K562 (cell line): ENCODE results near the gene SLC8A1. TPM values are rescaled to one million over a fixed set of nuclear protein-coding genes. Genes with fewer than 3 reads are reported as not detected.

ENCODE experiments used
- ATAC-seq: fragments of 200-7000 bp; cut with Tn5 transposase; 3 replicates; pipeline ENCODE4 v1.9.1; 2020; ENCODE audit warnings: moderate library complexity
- BruUV-seq: library from RNA; stranded (reverse); fragments of 400-500 nt; replicated peaks from 2 replicates; lab custom pipeline; 2021; lab: Mats Ljungman, UMichigan
- CTCF ChIA-PET: fragments of 300-600 bp; formaldehyde crosslinking; extraction: SDS; loops from one replicate; lab custom pipeline; 2021; ENCODE audit warnings: low intra/inter-chr PET ratio; lab: Yijun Ruan, JAX
- POLR2A ChIA-PET: fragments of 300-600, 350-650 bp; sonication (Branson Sonifier 250); formaldehyde crosslinking; extraction: SDS; loops from one replicate; lab custom pipeline; 2021; ENCODE audit warnings: antibody characterized with exemption, inconsistent platforms; lab: Yijun Ruan, JAX
- DNase-seq, 4 experiments: peaks; one replicate each; pipeline versions ENCODE4 v3.0.0 to v3.0.0-alpha.2; 2011 to 2018; ENCODE audit warnings: low spot score in 3 of 4, mixed read lengths in 3 of 4; ENCODE audit errors: extremely low read depth in 1 of 4
- FAIRE-seq: peaks from 2 replicates; lab custom pipeline; 2011; peaks lifted over from hg19 to GRCh38; lab: Jason Lieb, UNC
- H2AFZ ChIP-seq: 2 replicates; pipeline ENCODE4 v1.6.0; 2011; ENCODE audit warnings: low read depth, low read length, control low read depth, inconsistent platforms
- H3K27ac ChIP-seq: fragments of 200-600 bp; 3 replicates; pipeline ENCODE4 v1.8.0; 2011; ENCODE audit warnings: low read depth, mild to moderate bottlenecking, control low read depth, inconsistent platforms, low read length, moderate library complexity, mixed read lengths; ENCODE audit errors: extremely low read depth
- H3K27me3 ChIP-seq, 2 experiments: fragments of 300-600 bp in 1 of 2; 2 replicates in 1 of 2; 3 replicates in 1 of 2; pipeline versions ENCODE4 v1.6.0 to v1.8.0; 2011; ENCODE audit warnings: inconsistent platforms in 2 of 2, low read length in 2 of 2, mild to moderate bottlenecking in 1 of 2, mixed read lengths in 1 of 2, moderate library complexity in 1 of 2; ENCODE audit not compliant: control insufficient read depth in 2 of 2, insufficient read depth in 2 of 2
- H3K36me3 ChIP-seq: fragments of 300-600 bp; 3 replicates; pipeline ENCODE4 v1.8.0; 2011; ENCODE audit warnings: mild to moderate bottlenecking, low read length, inconsistent platforms; ENCODE audit not compliant: control insufficient read depth, insufficient read depth
- H3K4me1 ChIP-seq, 2 experiments: fragments of 200-600 bp in 1 of 2; replicated peaks in 1 of 2; 2 replicates in 1 of 2; 3 replicates in 1 of 2; pipeline versions ENCODE4 v1.5.1 to v1.8.0; 2011; ENCODE audit warnings: inconsistent platforms in 2 of 2, low read length in 2 of 2, mild to moderate bottlenecking in 1 of 2, mixed read lengths in 1 of 2, moderate library complexity in 1 of 2; ENCODE audit not compliant: control insufficient read depth in 2 of 2, insufficient read depth in 2 of 2
- H3K4me2 ChIP-seq: 2 replicates; pipeline ENCODE4 v1.6.1; 2011; ENCODE audit warnings: low read length, control low read depth, inconsistent platforms, mixed read lengths; ENCODE audit not compliant: insufficient read depth
- H3K4me3 ChIP-seq: fragments of 200-600 bp; sonication (generic), shearing (Covaris generic); 2 replicates; pipeline ENCODE4 v1.5.1; 2016; ENCODE audit warnings: control low read depth, inconsistent platforms
- H3K79me2 ChIP-seq: fragments of 200-600 bp; 3 replicates; pipeline ENCODE4 v1.8.0; 2011; ENCODE audit warnings: low read length, inconsistent platforms; ENCODE audit not compliant: control insufficient read depth, insufficient read depth
- H3K9ac ChIP-seq, 2 experiments: 2 replicates each; pipeline versions ENCODE4 v1.6.0 to v1.6.1; 2011; ENCODE audit warnings: low read depth in 2 of 2, low read length in 2 of 2, control low read depth in 1 of 2, inconsistent platforms in 1 of 2, mild to moderate bottlenecking in 1 of 2, mixed read lengths in 1 of 2; ENCODE audit not compliant: insufficient read depth in 1 of 2
- H3K9me1 ChIP-seq: one replicate; pipeline ENCODE4 v1.6.0; 2011; ENCODE audit warnings: inconsistent platforms, mild to moderate bottlenecking, low read length, moderate library complexity; ENCODE audit not compliant: control insufficient read depth, insufficient read depth
- H3K9me3 ChIP-seq: replicated peaks from 2 replicates; pipeline ENCODE4 v1.5.1; 2011; ENCODE audit warnings: low read depth, low read length, inconsistent platforms; ENCODE audit not compliant: control insufficient read depth, insufficient read depth
- H4K20me1 ChIP-seq: replicated peaks from 2 replicates; pipeline ENCODE4 v1.6.1; 2011; ENCODE audit warnings: low read length, inconsistent platforms, mixed read lengths; ENCODE audit not compliant: control insufficient read depth, insufficient read depth
- ATF7 ChIP-seq: fragments of 450-650 bp; IDR thresholded peaks from 2 replicates; pipeline ENCODE4 v1.7.1; 2014; ENCODE audit warnings: mild to moderate bottlenecking, moderate library complexity
- BACH1 ChIP-seq: fragments of 200-800 bp; sonication (Bioruptor generic); IDR thresholded peaks from 2 replicates; pipeline ENCODE4 v1.6.1; 2016; ENCODE audit warnings: missing genetic modification characterization, missing compliant biosample characterization
- CBX2 ChIP-seq: fragments of 200-600 bp; sonication (generic); IDR thresholded peaks from one replicate; pipeline ENCODE4 v1.6.1; 2012; ENCODE audit warnings: mild to moderate bottlenecking, low read length, inconsistent platforms; ENCODE audit not compliant: insufficient read depth, poor library complexity, severe bottlenecking
- HOXB6 ChIP-seq: fragments of 250-450 bp; sonication (Bioruptor Pico); IDR thresholded peaks from 2 replicates; pipeline ENCODE4 v1.5.1; 2022; ENCODE audit warnings: mild to moderate bottlenecking, borderline replicate concordance
- NCOA2 ChIP-seq, 2 experiments: fragments of 450-650 bp; IDR thresholded peaks; 2 replicates each; pipeline ENCODE4 v1.6.1; 2018; ENCODE audit warnings: mild to moderate bottlenecking in 2 of 2, moderate library complexity in 1 of 2; ENCODE audit not compliant: partially characterized antibody in 2 of 2
- NCOA6 ChIP-seq: fragments of 450-650 bp; IDR thresholded peaks from 2 replicates; pipeline ENCODE4 v1.6.1; 2017; ENCODE audit warnings: mild to moderate bottlenecking
- POLR2AphosphoS2 ChIP-seq: IDR thresholded peaks from 2 replicates; pipeline ENCODE4 v1.6.1; 2012; ENCODE audit warnings: low read length, improper control_type of control experiment
- POLR2B ChIP-seq: fragments of 450-650 bp; IDR thresholded peaks from 2 replicates; pipeline ENCODE4 v1.6.1; 2018; ENCODE audit warnings: low read depth; ENCODE audit not compliant: partially characterized antibody
- RBM15 ChIP-seq: fragments of 200-400 bp; formaldehyde crosslinking; IDR thresholded peaks from 2 replicates; pipeline ENCODE4 v1.6.1; 2018; ENCODE audit warnings: mild to moderate bottlenecking, low read length, moderate library complexity; ENCODE audit not compliant: insufficient read depth
- SUPT5H ChIP-seq: fragments of 450-650 bp; IDR thresholded peaks from 2 replicates; pipeline ENCODE4 v1.6.1; 2016
- U2AF2 ChIP-seq: fragments of 200-400 bp; formaldehyde crosslinking; optimal IDR thresholded peaks from 2 replicates; pipeline ENCODE3; 2017; ENCODE audit warnings: low read depth, mild to moderate bottlenecking, low read length
- ZFP1 ChIP-seq: fragments of 450-650 bp; formaldehyde crosslinking; IDR thresholded peaks from 2 replicates; pipeline ENCODE4 v1.4.0; 2020; ENCODE audit warnings: mild to moderate bottlenecking, mixed read lengths
- WGBS: fragments of 100-300 bp; shearing (Covaris generic); methylation state at CpG from one replicate; pipeline ENCODE4 v1.1.6; 2016; ENCODE audit warnings: low coverage, mixed read lengths; ENCODE audit not compliant: insufficient coverage; ENCODE audit errors: missing lambda C conversion rate; 5-methylcytosine and 5-hydroxymethylcytosine counted together
- in situ Hi-C: fragments of 300-500 bp; cut with MboI; formaldehyde crosslinking; loops from 4 replicates; pipeline ENCODE4 v1.15.0; 2018; ENCODE audit warnings: inconsistent platforms, mixed read lengths
- intact Hi-C: fragments of 100-400 bp; cut with micrococcal nuclease; formaldehyde crosslinking; loops from 2 replicates; pipeline ENCODE4 v1.14.2; 2022
- polyA plus RNA-seq, 8 experiments: library from polyadenylated mRNA; depleted of rRNA in 4 of 8; stranded (reverse) in 5 of 8; unstranded in 3 of 8; fragments of >200 nt; fragmentation: Nextera tagmentation in 2 of 8; fragmentation: Illumina TruSeq in 1 of 8; extraction: Ambion mirVana in 2 of 8; extraction: Trizol in 1 of 8; gene quantifications; 2 replicates each; pipeline versions ENCODE4 v1.2.1 to v1.2.3, GENCODE V29; 2011 to 2014; ENCODE audit warnings: inconsistent platforms in 1 of 8, missing spikeins in 1 of 8
- total RNA-seq, 7 experiments: library from RNA; depleted of rRNA in 6 of 7; stranded (reverse); fragments of >200 nt in 6 of 7; fragmentation: Illumina TruSeq in 2 of 7; extraction: Trizol in 2 of 7; gene quantifications; 2 replicates each; pipeline versions ENCODE4 v1.2.1 to v1.2.3, GENCODE V29; 2011 to 2021; ENCODE audit warnings: low replicate concordance in 1 of 7
- TF ChIP-seq, protein P1 (sequence below): fragments of 450-650 bp; IDR thresholded peaks from 2 replicates; pipeline ENCODE4 v1.6.1; 2018; ENCODE audit warnings: mild to moderate bottlenecking, low read depth; ENCODE audit not compliant: partially characterized antibody
- TF ChIP-seq, protein P2 (sequence below): sonication (generic); formaldehyde crosslinking; IDR thresholded peaks from 2 replicates; pipeline ENCODE4 v1.8.0; 2023; ENCODE audit warnings: missing genetic modification reagents, mild to moderate bottlenecking, borderline replicate concordance

The SLC8A1 gene
- total and polyA plus RNA-seq, 9 of the 15 experiments (the other 6 are each of a cell fraction or from before 2014, with no cell fraction given) = not detected

DNA sequence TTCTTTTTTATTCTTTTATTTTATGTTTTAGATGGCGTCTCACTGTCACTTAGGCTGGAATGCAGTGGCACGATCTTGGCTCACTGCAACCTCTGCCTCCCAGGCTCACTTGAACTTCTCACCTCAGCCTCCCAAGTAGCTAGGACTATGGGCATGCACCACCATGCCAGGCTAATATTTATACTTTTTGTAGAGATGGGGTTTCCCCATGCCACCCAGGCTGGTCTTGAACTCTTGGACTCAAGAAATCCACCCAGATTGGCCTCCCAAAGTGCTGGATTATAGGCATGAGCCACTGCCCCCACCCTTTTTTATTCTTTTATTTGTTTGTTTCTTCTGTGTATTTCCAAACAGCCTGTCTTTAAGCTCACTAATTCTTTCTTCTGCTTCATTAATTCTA is 366.1 kb downstream of the SLC8A1 start:
- DNase-seq = no peak
- no peak overlapping the region for H3K4me2 ChIP-seq
- H3K79me2 ChIP-seq = no peaks in the 10 kb centered on the region
- H3K4me1 ChIP-seq = no peaks in the 10 kb centered on the region
- CTCF ChIA-PET = no interaction called here
- TF ChIP-seq, protein P1, sequence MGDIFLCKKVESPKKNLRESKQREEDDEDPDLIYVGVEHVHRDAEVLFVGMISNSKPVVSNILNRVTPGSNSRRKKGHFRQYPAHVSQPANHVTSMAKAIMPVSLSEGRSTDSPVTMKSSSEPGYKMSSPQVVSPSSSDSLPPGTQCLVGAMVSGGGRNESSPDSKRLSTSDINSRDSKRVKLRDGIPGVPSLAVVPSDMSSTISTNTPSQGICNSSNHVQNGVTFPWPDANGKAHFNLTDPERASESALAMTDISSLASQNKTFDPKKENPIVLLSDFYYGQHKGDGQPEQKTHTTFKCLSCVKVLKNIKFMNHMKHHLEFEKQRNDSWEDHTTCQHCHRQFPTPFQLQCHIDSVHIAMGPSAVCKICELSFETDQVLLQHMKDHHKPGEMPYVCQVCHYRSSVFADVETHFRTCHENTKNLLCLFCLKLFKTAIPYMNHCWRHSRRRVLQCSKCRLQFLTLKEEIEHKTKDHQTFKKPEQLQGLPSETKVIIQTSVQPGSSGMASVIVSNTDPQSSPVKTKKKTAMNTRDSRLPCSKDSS = no peak
- TF ChIP-seq, protein P2, sequence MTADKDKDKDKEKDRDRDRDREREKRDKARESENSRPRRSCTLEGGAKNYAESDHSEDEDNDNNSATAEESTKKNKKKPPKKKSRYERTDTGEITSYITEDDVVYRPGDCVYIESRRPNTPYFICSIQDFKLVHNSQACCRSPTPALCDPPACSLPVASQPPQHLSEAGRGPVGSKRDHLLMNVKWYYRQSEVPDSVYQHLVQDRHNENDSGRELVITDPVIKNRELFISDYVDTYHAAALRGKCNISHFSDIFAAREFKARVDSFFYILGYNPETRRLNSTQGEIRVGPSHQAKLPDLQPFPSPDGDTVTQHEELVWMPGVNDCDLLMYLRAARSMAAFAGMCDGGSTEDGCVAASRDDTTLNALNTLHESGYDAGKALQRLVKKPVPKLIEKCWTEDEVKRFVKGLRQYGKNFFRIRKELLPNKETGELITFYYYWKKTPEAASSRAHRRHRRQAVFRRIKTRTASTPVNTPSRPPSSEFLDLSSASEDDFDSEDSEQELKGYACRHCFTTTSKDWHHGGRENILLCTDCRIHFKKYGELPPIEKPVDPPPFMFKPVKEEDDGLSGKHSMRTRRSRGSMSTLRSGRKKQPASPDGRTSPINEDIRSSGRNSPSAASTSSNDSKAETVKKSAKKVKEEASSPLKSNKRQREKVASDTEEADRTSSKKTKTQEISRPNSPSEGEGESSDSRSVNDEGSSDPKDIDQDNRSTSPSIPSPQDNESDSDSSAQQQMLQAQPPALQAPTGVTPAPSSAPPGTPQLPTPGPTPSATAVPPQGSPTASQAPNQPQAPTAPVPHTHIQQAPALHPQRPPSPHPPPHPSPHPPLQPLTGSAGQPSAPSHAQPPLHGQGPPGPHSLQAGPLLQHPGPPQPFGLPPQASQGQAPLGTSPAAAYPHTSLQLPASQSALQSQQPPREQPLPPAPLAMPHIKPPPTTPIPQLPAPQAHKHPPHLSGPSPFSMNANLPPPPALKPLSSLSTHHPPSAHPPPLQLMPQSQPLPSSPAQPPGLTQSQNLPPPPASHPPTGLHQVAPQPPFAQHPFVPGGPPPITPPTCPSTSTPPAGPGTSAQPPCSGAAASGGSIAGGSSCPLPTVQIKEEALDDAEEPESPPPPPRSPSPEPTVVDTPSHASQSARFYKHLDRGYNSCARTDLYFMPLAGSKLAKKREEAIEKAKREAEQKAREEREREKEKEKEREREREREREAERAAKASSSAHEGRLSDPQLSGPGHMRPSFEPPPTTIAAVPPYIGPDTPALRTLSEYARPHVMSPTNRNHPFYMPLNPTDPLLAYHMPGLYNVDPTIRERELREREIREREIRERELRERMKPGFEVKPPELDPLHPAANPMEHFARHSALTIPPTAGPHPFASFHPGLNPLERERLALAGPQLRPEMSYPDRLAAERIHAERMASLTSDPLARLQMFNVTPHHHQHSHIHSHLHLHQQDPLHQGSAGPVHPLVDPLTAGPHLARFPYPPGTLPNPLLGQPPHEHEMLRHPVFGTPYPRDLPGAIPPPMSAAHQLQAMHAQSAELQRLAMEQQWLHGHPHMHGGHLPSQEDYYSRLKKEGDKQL = no peak
- TF ChIP-seq RBM15 = no peak
- no peak for TF ChIP-seq BACH1 (tag)
- no peak for TF ChIP-seq SUPT5H
- TF ChIP-seq U2AF2 = no peak
- TF ChIP-seq ZFP1 = no peak
- TF ChIP-seq NCOA2 (IDR thresholded peaks at IDR 0.05; ENCODE audit: partially characterized antibody in 2 of 2) = no peak
- TF ChIP-seq POLR2B = no peak
- TF ChIP-seq CBX2 = no peak
- TF ChIP-seq POLR2AphosphoS2 = no peak
- no peak for TF ChIP-seq NCOA6
- no peak for TF ChIP-seq HOXB6 (CRISPR knock-in tag)
- TF ChIP-seq ATF7 = no peak
- WGBS = 0% methylated on average over 2 of the region's 2 CpGs
- H2AFZ ChIP-seq = no peak overlapping the region
- in situ Hi-C loops (no loop called here), intact Hi-C loops (no loop called here)
- POLR2A ChIA-PET = no interaction called here
- H3K27me3 ChIP-seq = no peaks in the 10 kb centered on the region
- H3K4me3 ChIP-seq = no peak overlapping the region
- no peak overlapping the region for H3K27ac ChIP-seq
- no TSS peak for BruUV-seq
- H3K36me3 ChIP-seq = no peaks in the 10 kb centered on the region
- no peaks in the 10 kb centered on the region for H3K9me3 ChIP-seq
- no peaks in the 10 kb centered on the region for H4K20me1 ChIP-seq
- no peaks in the 10 kb centered on the region for H3K9me1 ChIP-seq
- FAIRE-seq = no peak
- H3K9ac ChIP-seq = no peak overlapping the region
- no peak for ATAC-seq
